Large intestine (tissue), 3 donors: ENCODE data around the gene THAP6. TPM values are rescaled to one million over a fixed set of nuclear protein-coding genes. Genes with fewer than 3 reads are reported as not detected.
"Not testable (repeated sequence)": the region's sequence is repeated elsewhere in the genome, so short reads cannot be mapped to it uniquely, and the experiment has no call there.

Experiments used
- DNase-seq, 2 donors: peaks; one replicate each; pipeline versions ENCODE4 v3.0.0 to v3.0.0-alpha.2; 2013
- H3K27ac ChIP-seq: one replicate; pipeline ENCODE4 v1.5.1; 2013; ENCODE audit warnings: low read length
- H3K27me3 ChIP-seq: 2 replicates; pipeline ENCODE4 v1.6.1; 2013; ENCODE audit warnings: low read length; ENCODE audit not compliant: control insufficient read depth, insufficient read depth
- H3K36me3 ChIP-seq: 2 replicates; pipeline ENCODE4 v1.6.1; 2013; ENCODE audit warnings: low read length; ENCODE audit not compliant: control insufficient read depth, insufficient read depth
- H3K4me1 ChIP-seq: one replicate; pipeline ENCODE4 v1.6.1; 2013; ENCODE audit warnings: low read length; ENCODE audit not compliant: control insufficient read depth, insufficient read depth
- H3K4me3 ChIP-seq: one replicate; pipeline ENCODE4 v1.5.1; 2013; ENCODE audit warnings: low read length
- H3K9me3 ChIP-seq: one replicate; pipeline ENCODE4 v1.6.1; 2013; ENCODE audit warnings: mild to moderate bottlenecking, low read depth, low read length, moderate library complexity; ENCODE audit not compliant: control insufficient read depth
- WGBS: methylation state at CpG from one replicate; pipeline ENCODE4 v1.1.5; 2013; ENCODE audit warnings: low lambda C conversion rate; ENCODE audit not compliant: insufficient coverage; 5-methylcytosine and 5-hydroxymethylcytosine counted together
- polyA plus RNA-seq: library from polyadenylated mRNA; unstranded; fragments of 120-200 nt; gene quantifications from one replicate; pipeline ENCODE4 v1.2.1, GENCODE V29; 2013

THAP6 gene
- polyA plus RNA-seq, 1 donor: 20.3 TPM

DNA sequence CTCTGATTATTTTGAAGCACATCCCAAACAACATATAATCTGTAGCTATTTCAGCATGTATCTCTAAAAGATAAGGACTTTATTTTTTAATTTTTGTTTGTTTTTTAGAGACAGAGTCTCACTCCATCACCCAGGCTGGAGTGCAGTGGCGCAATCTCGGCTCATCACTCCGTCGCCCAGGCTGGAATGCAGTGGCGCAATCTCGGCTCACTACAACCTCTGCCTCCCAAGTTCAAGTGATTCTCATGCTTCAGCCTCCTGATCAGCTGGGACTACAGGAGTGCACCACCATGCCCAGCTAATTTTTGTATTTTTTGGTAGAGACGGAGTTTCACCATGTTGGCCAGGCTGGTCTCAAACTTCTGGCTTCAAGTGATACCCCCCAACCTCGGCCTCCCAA is 29.9 kb downstream of the THAP6 start:
- WGBS: no CpG with 5 or more reads among the region's 8 CpGs
- not testable (repeated sequence) for H3K9me3 ChIP-seq, H3K36me3 ChIP-seq, DNase-seq, H3K27me3 ChIP-seq, H3K27ac ChIP-seq, H3K4me3 ChIP-seq, H3K4me1 ChIP-seq

- no CpG with 5 or more reads among the region's 3 CpGs for WGBS
- H3K9me3 ChIP-seq: no peaks in the 10 kb centered on the region
- DNase-seq: no peak
- H3K4me1 ChIP-seq: no peaks in the 10 kb centered on the region
- H3K27me3 ChIP-seq: no peaks in the 10 kb centered on the region
- H3K27ac ChIP-seq: no peak overlapping the region
- no peak overlapping the region for H3K4me3 ChIP-seq
- H3K36me3 ChIP-seq: peaks cover 7% of the 10 kb centered on the region
These were observed 30.6 kb downstream of the THAP6 start for GRCh38 chr4:75544870-75545269.

- Histone ChIP-seq H3K36me3 (peaks cover 7% of the 10 kb centered on the region), H3K9me3 (no peaks in the 10 kb centered on the region), H3K4me3 (no peak overlapping the region), H3K4me1 (no peaks in the 10 kb centered on the region), H3K27ac (no peak overlapping the region), H3K27me3 (no peaks in the 10 kb centered on the region)
- 100% methylated on average over 1 of the region's 5 CpGs for WGBS
- DNase-seq: no peak
These were observed 31.3 kb downstream of the THAP6 start for GRCh38 chr4:75545526-75545925.

DNA sequence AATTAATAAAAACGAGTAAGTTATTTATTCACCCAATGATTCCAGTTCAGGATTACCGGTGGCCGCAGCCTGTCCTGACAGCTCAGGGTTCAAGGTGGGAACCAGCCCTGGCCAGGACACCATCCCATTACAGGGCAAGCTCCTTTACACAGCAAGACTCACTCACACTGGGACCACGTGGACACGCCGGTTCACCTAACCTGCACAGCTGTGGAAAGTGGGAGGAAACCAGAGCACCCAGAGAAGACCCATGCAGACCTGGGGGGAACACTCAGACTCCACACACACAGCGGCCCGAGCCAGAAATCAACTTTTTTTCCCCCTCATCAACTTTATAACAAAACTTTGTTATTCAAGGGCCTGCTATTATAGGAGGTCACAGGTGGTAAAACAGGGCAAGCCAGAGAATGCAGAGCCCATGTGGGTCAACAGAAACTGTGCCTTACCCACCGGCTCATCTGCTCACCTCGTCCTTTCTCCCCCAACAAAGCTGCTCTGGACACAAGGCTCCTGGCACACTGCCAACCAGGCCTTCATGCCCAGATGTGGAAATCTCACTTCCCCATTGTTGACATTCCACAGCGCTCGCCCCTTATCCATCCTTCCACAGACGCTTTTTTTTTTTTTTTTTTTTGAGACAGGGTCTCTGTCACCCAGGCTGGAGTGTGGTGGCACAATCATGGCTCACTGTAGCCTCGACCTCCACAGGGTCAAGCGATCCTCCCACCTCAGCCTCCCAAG is 33.5 kb downstream of the THAP6 start:
- DNase-seq: no peak
- no peak overlapping the region for H3K27ac ChIP-seq
- no peaks in the 10 kb centered on the region for H3K4me1 ChIP-seq
- no peak overlapping the region for H3K4me3 ChIP-seq
- WGBS: no CpG with 5 or more reads among the region's 15 CpGs
- H3K36me3 ChIP-seq: peaks cover 5% of the 10 kb centered on the region
- H3K9me3 ChIP-seq: no peaks in the 10 kb centered on the region
- H3K27me3 ChIP-seq: no peaks in the 10 kb centered on the region

DNA sequence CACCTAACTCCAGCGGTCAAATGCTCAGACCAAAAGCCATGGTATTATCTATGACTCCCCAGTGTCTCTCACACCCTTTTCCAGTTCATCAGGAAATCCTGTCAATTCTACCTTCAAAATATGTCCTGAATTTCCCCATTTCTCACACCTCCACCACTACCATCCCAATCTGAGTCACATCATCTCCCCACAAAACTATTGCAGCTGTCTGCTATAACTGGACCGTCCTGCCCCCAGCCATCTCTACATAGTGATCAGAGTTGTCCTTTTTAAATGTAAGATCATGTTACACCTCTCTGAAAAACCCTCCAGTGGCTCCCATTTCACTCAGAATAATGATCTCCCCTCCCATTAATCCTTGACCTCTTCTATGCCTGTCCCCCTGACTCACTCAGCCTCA is 34.7 kb downstream of the THAP6 start:
- 100% methylated on average over 1 of the region's 2 CpGs for whole genome bisulfite sequencing
- Histone ChIP-seq H3K9me3 (no peaks in the 10 kb centered on the region), H3K27ac (no peak overlapping the region), H3K36me3 (peaks cover 5% of the 10 kb centered on the region), H3K4me1 (no peaks in the 10 kb centered on the region), H3K4me3 (no peak overlapping the region), H3K27me3 (no peaks in the 10 kb centered on the region)
- DNase-seq: no peak

DNA sequence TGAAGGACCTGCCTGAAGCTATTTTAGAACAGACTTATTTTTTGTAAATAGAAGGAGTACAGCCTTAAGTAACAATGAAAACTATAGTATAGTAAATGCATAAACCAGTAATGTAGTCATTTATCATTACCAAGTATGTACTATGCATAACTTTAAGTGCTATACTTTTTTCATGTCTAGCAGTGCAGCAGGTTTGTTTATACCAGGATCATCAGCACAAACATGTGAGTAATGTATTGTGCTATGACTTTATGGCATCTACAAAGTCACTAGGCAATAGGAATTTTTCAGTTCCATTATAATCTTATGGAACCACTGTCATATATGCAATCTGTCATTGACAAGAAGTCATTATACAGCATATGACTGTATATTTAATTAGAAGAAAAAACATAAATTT is 38.2 kb downstream of the THAP6 start:
- Histone ChIP-seq H3K27ac (no peak overlapping the region), H3K4me1 (no peaks in the 10 kb centered on the region), H3K4me3 (no peak overlapping the region), H3K27me3 (no peaks in the 10 kb centered on the region), H3K9me3 (no peaks in the 10 kb centered on the region), H3K36me3 (no peaks in the 10 kb centered on the region)
- DNase-seq: no peak

- H3K27ac ChIP-seq: no peak within 1 kb of the TSS
- no peak for DNase-seq
- H3K36me3 ChIP-seq: no peaks in the 10 kb centered on the region
These were observed 41.3 kb downstream of the THAP6 start, which contains the start of gene ODAPH for GRCh38 chr4:75555294-75556164. Gene ODAPH, plus strand, starts transcription at chr4:75556066. Its CDS starts 17 bp downstream, at chr4:75556083.

DNA sequence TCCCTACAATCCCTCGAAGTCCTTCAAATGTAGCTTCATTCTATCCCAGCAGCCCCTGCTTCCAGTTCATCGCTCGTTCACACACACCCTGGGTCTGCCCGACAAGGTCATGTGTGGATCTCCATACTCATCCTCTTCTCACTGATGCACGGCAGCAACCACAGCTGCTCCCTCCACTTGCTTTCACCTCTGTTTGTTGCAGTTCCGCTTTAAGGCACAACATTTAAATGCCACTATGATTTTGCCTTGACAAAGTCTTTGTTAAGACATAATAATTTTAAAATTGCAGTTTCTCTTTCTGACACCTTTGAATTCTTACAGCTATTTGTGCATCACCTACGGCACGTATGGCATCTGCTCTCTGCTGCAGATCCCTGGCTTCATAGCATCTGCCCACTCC is 43.4 kb downstream of the THAP6 start:
- Histone ChIP-seq H3K4me1 (no peaks in the 10 kb centered on the region), H3K27me3 (no peaks in the 10 kb centered on the region), H3K4me3 (no peak overlapping the region), H3K9me3 (no peaks in the 10 kb centered on the region), H3K27ac (no peak overlapping the region), H3K36me3 (no peaks in the 10 kb centered on the region)
- WGBS: 70% methylated on average over 2 of the region's 8 CpGs
- DNase-seq: no peak

More at GRCh38 chr4:75555294-75556164, 41.3 kb downstream of the THAP6 start, which contains the start of gene ODAPH:
- H3K4me1 ChIP-seq: no peaks in the 10 kb centered on the region
- H3K4me3 ChIP-seq: no peak within 1 kb of the TSS
- H3K9me3 ChIP-seq: no peaks in the 10 kb centered on the region
- no peaks in the 10 kb centered on the region for H3K27me3 ChIP-seq
- no CpG with 5 or more reads among the region's 9 CpGs for WGBS

DNA sequence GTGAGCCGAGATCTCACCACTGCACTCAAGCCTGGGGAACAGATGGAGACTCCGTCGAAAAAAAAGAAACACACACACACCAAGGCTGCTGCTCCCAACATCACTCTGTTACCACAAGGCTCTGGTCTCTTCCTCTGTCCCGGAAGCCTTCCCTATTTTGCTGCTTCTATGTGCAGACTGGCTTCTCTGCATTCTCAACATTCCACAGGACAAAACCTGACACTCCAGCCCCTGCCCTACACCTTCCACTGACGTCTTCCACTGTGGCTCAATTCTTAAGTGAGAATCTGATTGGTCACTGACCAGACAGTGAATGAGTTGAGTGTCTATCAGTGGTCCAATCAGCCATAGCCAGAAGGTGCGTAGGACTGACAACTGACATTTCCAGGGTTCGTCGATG is 47.5 kb downstream of the THAP6 start:
- H3K4me3 ChIP-seq: no peak overlapping the region
- no CpG with 5 or more reads among the region's 8 CpGs for WGBS
- H3K9me3 ChIP-seq: no peaks in the 10 kb centered on the region
- no peak overlapping the region for H3K27ac ChIP-seq
- no peaks in the 10 kb centered on the region for H3K4me1 ChIP-seq
- H3K27me3 ChIP-seq: no peaks in the 10 kb centered on the region
- no peak for DNase-seq
- no peaks in the 10 kb centered on the region for H3K36me3 ChIP-seq

DNA sequence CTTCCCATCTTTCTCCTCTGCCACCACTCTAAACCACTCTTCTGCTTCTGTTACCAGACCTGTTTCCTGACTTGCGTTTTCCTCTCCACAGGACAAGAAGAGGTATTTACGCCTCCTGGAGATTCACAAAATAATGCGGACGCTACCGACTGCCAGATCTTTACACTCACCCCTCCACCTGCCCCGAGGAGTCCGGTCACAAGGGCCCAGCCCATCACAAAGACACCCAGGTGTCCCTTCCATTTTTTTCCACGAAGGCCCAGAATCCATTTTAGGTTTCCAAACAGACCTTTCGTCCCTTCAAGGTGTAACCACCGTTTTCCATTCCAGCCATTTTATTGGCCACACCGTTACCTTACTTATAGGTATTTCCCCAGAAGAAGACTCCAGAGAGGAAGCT is 49.8 kb downstream of the THAP6 start:
- DNase-seq: no peak
- no peak overlapping the region for H3K4me3 ChIP-seq
- H3K9me3 ChIP-seq: no peaks in the 10 kb centered on the region
- no peaks in the 10 kb centered on the region for H3K27me3 ChIP-seq
- no peaks in the 10 kb centered on the region for H3K4me1 ChIP-seq
- WGBS: 93% methylated on average over 2 of the region's 11 CpGs
- no peak overlapping the region for H3K27ac ChIP-seq
- no peaks in the 10 kb centered on the region for H3K36me3 ChIP-seq
